ENCODE results near the gene ABCC4. TPM values are rescaled to one million over a fixed set of nuclear protein-coding genes. Genes with fewer than 3 reads are reported as not detected.
"Not testable (repeated sequence)": the region's sequence is repeated elsewhere in the genome, so short reads cannot be mapped to it uniquely, and the experiment has no call there.

The ABCC4 gene
- total RNA-seq, 6 experiments from 2014 or later = 24.7 to 28.4 (median 26.0) TPM

GRCh38 chr13:95279016-95279415 is 22.2 kb downstream of the ABCC4 start:
- Mint-ChIP-seq H3K9me3 (no peaks in the 10 kb centered on the region), H3K4me1 (ENCODE audit: low read depth) (peaks cover 64% of the 10 kb centered on the region), H3K4me3 (no peak overlapping the region), H3K27ac (peak overlapping the region; percentile 40), H3K36me3 (ENCODE audit: low read depth) (peaks cover 14% of the 10 kb centered on the region), H3K27me3 (ENCODE audit: insufficient read depth) (no peaks in the 10 kb centered on the region)
- DNase-seq = no peak
- no peak for TF ChIP-seq CTCF (IDR thresholded peaks at IDR 0.05)

- Mint-ChIP-seq H3K4me3 (no peak overlapping the region; the same call in 1 of the 2 replicates), H3K27ac (peak overlapping the region; percentile 83), H3K9me3 (no peaks in the 10 kb centered on the region), H3K4me1 (ENCODE audit: low read depth) (peaks cover 73% of the 10 kb centered on the region), H3K27me3 (ENCODE audit: insufficient read depth) (no peaks in the 10 kb centered on the region), H3K36me3 (ENCODE audit: low read depth) (peaks cover 18% of the 10 kb centered on the region)
- TF ChIP-seq CTCF (IDR thresholded peaks at IDR 0.05) = no peak
- DNase-seq = no peak
These were observed 25.2 kb downstream of the ABCC4 start for GRCh38 chr13:95276037-95276505.

- peak overlapping the region; percentile 83 for H3K27ac Mint-ChIP-seq
- peaks cover 73% of the 10 kb centered on the region for H3K4me1 Mint-ChIP-seq (ENCODE audit: low read depth)
- DNase-seq = peak; percentile 45
- peak overlapping the region; percentile 33; the same call in 1 of the 2 replicates for H3K4me3 Mint-ChIP-seq
- H3K9me3 Mint-ChIP-seq = no peaks in the 10 kb centered on the region
- no peaks in the 10 kb centered on the region for H3K27me3 Mint-ChIP-seq (ENCODE audit: insufficient read depth)
- no peak for TF ChIP-seq CTCF (IDR thresholded peaks at IDR 0.05)
- H3K36me3 Mint-ChIP-seq (ENCODE audit: low read depth) = peaks cover 18% of the 10 kb centered on the region
These were observed 25.8 kb downstream of the ABCC4 start for GRCh38 chr13:95275322-95276036.

- Mint-ChIP-seq H3K4me1 (ENCODE audit: low read depth) (peaks cover 73% of the 10 kb centered on the region), H3K27ac (peak overlapping the region; percentile 44), H3K36me3 (ENCODE audit: low read depth) (peaks cover 24% of the 10 kb centered on the region)
- DNase-seq; H3K27me3 Mint-ChIP-seq (ENCODE audit: insufficient read depth); H3K9me3 Mint-ChIP-seq; H3K4me3 Mint-ChIP-seq: not testable (repeated sequence)
These were observed 27.6 kb downstream of the ABCC4 start for GRCh38 chr13:95273592-95274132.

GRCh38 chr13:95272076-95272475 is 29.2 kb downstream of the ABCC4 start:
- peaks cover 88% of the 10 kb centered on the region for H3K4me1 Mint-ChIP-seq (ENCODE audit: low read depth)
- DNase-seq = not testable (repeated sequence)

GRCh38 chr13:95269756-95270155 is 31.5 kb downstream of the ABCC4 start:
- TF ChIP-seq CTCF (IDR thresholded peaks at IDR 0.05) = no peak
- peaks cover 77% of the 10 kb centered on the region for H3K4me1 Mint-ChIP-seq (ENCODE audit: low read depth)
- peak overlapping the region; percentile 78 for H3K4me3 Mint-ChIP-seq
- peak overlapping the region; percentile 97 for H3K27ac Mint-ChIP-seq
- DNase-seq = no peak
- peaks cover 4% of the 10 kb centered on the region; the same call in 1 of the 2 replicates for H3K9me3 Mint-ChIP-seq
- H3K36me3 Mint-ChIP-seq (ENCODE audit: low read depth) = peaks cover 36% of the 10 kb centered on the region
- H3K27me3 Mint-ChIP-seq (ENCODE audit: insufficient read depth) = no peaks in the 10 kb centered on the region

More at GRCh38 chr13:95272076-95272475, 29.2 kb downstream of the ABCC4 start:
- peak overlapping the region; percentile 97 for H3K27ac Mint-ChIP-seq
- peaks cover 21% of the 10 kb centered on the region for H3K36me3 Mint-ChIP-seq (ENCODE audit: low read depth)
- H3K27me3 Mint-ChIP-seq (ENCODE audit: insufficient read depth); H3K9me3 Mint-ChIP-seq: not testable (repeated sequence)
- H3K4me3 Mint-ChIP-seq = peak overlapping the region; percentile 78

- Mint-ChIP-seq H3K27ac (peak overlapping the region; percentile 97), H3K4me1 (ENCODE audit: low read depth) (peaks cover 70% of the 10 kb centered on the region), H3K4me3 (peak overlapping the region; percentile 78), H3K36me3 (ENCODE audit: low read depth) (peaks cover 34% of the 10 kb centered on the region)
- not testable (repeated sequence) for H3K27me3 Mint-ChIP-seq (ENCODE audit: insufficient read depth); H3K9me3 Mint-ChIP-seq; DNase-seq
These were observed 32.7 kb downstream of the ABCC4 start for GRCh38 chr13:95268343-95269065.

Measured in HFFc6 (cell line).